HEK293 (cell line): ENCODE results near the gene PLA2G2A.

ENCODE experiments used
- RBAK ChIP-seq: fragments of 450-650 bp; formaldehyde crosslinking; IDR thresholded peaks from 2 replicates; pipeline ENCODE4 v1.5.1; 2016; ENCODE audit warnings: missing biosample characterization, missing genetic modification characterization
- ZNF239 ChIP-seq: fragments of 450-650 bp; formaldehyde crosslinking; IDR thresholded peaks from 2 replicates; pipeline ENCODE4 v1.5.1; 2016; ENCODE audit warnings: missing biosample characterization, missing genetic modification characterization
- TF ChIP-seq, protein P1 (sequence below): fragments of 450-650 bp; formaldehyde crosslinking; IDR thresholded peaks from 2 replicates; pipeline ENCODE4 v1.5.1; 2016; ENCODE audit warnings: missing biosample characterization, missing genetic modification characterization

- TF ChIP-seq, protein P1, sequence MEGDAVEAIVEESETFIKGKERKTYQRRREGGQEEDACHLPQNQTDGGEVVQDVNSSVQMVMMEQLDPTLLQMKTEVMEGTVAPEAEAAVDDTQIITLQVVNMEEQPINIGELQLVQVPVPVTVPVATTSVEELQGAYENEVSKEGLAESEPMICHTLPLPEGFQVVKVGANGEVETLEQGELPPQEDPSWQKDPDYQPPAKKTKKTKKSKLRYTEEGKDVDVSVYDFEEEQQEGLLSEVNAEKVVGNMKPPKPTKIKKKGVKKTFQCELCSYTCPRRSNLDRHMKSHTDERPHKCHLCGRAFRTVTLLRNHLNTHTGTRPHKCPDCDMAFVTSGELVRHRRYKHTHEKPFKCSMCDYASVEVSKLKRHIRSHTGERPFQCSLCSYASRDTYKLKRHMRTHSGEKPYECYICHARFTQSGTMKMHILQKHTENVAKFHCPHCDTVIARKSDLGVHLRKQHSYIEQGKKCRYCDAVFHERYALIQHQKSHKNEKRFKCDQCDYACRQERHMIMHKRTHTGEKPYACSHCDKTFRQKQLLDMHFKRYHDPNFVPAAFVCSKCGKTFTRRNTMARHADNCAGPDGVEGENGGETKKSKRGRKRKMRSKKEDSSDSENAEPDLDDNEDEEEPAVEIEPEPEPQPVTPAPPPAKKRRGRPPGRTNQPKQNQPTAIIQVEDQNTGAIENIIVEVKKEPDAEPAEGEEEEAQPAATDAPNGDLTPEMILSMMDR, result no peak
- TF ChIP-seq ZNF239 (tag by site-specific recombination) (no peak), RBAK (no peak)
Measured at GRCh38 chr1:19978143-19978542, 1.3 kb downstream of the PLA2G2A start.
